Epithelial cell of esophagus (primary cell): ENCODE results near the gene CASP9.

Experiments used
- DNase-seq: peaks from one replicate; pipeline ENCODE4 v3.0.0; 2010; ENCODE audit warnings: low read depth
- H3K4me3 ChIP-seq: 2 replicates; pipeline ENCODE4 v1.5.1; 2011; ENCODE audit warnings: mild to moderate bottlenecking, low read length, control low read depth
- TF ChIP-seq, protein P1 (sequence below): IDR thresholded peaks from 2 replicates; pipeline ENCODE4 v1.5.1; 2011; ENCODE audit warnings: low read depth, mild to moderate bottlenecking, low read length, control low read depth, inconsistent platforms; ENCODE audit not compliant: insufficient read depth; ENCODE audit errors: missing control alignments

CASP9 gene

DNA sequence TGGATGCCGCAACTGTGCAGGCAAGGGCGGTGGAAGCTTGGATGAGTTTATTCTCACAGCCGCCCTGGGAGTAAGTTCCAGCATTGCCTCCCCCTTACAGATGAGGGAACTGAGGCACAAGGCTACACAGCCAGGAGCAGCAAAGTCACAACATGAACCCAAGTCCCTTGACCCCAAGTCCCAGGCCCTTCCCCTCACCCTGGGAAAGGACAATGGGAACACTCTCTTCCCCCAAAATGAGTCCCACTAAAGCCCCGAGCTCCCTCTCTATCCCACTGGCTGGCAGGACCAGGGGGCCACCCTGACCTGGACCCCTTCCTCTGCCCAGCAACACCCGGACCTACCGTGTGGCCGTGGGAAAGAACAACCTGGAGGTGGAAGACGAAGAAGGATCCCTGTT lies 81.9 kb downstream of the CASP9 start:
- no peak overlapping the region for H3K4me3 ChIP-seq
- DNase-seq: no peak
- TF ChIP-seq, protein P1, sequence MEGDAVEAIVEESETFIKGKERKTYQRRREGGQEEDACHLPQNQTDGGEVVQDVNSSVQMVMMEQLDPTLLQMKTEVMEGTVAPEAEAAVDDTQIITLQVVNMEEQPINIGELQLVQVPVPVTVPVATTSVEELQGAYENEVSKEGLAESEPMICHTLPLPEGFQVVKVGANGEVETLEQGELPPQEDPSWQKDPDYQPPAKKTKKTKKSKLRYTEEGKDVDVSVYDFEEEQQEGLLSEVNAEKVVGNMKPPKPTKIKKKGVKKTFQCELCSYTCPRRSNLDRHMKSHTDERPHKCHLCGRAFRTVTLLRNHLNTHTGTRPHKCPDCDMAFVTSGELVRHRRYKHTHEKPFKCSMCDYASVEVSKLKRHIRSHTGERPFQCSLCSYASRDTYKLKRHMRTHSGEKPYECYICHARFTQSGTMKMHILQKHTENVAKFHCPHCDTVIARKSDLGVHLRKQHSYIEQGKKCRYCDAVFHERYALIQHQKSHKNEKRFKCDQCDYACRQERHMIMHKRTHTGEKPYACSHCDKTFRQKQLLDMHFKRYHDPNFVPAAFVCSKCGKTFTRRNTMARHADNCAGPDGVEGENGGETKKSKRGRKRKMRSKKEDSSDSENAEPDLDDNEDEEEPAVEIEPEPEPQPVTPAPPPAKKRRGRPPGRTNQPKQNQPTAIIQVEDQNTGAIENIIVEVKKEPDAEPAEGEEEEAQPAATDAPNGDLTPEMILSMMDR: no peak
